B cell (primary cell): Measurements from ENCODE around the gene KCNQ5.

Experiments
- EZH2 ChIP-seq: IDR thresholded peaks from 2 replicates; pipeline ENCODE4 v1.6.1; 2012; ENCODE audit warnings: borderline replicate concordance, low read depth, mild to moderate bottlenecking, moderate library complexity, low read length; ENCODE audit not compliant: insufficient read depth, poor library complexity, severe bottlenecking
- TF ChIP-seq, protein P1 (sequence below): fragments of 200-600 bp; IDR thresholded peaks from one replicate; pipeline ENCODE4 v1.8.0; 2022; ENCODE audit warnings: antibody characterized with exemption, mild to moderate bottlenecking

DNA sequence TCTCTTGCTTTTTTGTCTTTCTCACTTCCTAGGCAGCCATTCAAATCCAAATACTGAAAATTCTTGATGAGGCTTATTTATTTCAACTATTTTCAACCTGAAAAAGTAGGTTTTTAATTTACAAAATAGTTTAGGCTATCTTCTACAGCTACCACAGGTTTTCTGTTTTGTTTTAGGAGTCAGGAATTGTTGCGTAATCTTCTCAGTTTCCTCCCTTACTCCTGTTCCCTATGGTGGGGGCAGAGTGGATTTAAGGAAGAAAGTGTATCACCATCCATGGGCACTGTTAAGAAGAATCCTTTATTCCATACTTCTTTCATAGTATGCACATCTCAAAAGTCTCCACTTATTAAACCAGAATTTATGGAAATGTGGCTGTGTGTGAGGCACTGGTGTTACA lies 421.0 kb downstream of the KCNQ5 start:
- TF ChIP-seq, protein P1, sequence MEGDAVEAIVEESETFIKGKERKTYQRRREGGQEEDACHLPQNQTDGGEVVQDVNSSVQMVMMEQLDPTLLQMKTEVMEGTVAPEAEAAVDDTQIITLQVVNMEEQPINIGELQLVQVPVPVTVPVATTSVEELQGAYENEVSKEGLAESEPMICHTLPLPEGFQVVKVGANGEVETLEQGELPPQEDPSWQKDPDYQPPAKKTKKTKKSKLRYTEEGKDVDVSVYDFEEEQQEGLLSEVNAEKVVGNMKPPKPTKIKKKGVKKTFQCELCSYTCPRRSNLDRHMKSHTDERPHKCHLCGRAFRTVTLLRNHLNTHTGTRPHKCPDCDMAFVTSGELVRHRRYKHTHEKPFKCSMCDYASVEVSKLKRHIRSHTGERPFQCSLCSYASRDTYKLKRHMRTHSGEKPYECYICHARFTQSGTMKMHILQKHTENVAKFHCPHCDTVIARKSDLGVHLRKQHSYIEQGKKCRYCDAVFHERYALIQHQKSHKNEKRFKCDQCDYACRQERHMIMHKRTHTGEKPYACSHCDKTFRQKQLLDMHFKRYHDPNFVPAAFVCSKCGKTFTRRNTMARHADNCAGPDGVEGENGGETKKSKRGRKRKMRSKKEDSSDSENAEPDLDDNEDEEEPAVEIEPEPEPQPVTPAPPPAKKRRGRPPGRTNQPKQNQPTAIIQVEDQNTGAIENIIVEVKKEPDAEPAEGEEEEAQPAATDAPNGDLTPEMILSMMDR = no peak
- TF ChIP-seq EZH2 = no peak
